Stimulated activated CD4-positive, alpha-beta T cell treated with anti-CD3 and anti-CD28 coated beads, Interleukin-4, amount 100 ng/mL, for 48 hours (primary cell): ENCODE results near the gene SNCA.

Experiments
- DNase-seq, 2 donors: peaks; one replicate each; pipeline ENCODE4 v3.0.0-alpha.2; 2020; ENCODE audit warnings: low read depth in 2 of 2

SNCA gene

DNA sequence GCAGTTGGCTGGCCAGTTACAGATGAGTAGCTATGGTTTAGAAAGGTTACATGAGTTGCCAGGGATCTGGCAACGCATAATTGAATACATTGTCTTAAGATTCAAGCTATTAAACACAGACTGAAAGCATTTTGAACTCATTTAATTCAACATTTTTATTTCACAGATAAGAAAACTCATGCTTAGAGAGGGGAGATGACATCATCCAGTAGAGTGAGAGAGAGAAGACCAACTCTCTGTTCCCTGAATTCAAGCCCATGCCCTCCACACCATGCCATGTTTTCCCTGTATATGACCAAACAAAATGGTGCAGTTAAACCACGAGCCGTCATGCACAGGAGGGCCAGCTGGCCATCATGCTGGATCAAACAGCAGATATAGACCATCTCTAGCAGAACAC is 22.6 kb downstream of the SNCA start:
- no peak for DNase-seq

DNA sequence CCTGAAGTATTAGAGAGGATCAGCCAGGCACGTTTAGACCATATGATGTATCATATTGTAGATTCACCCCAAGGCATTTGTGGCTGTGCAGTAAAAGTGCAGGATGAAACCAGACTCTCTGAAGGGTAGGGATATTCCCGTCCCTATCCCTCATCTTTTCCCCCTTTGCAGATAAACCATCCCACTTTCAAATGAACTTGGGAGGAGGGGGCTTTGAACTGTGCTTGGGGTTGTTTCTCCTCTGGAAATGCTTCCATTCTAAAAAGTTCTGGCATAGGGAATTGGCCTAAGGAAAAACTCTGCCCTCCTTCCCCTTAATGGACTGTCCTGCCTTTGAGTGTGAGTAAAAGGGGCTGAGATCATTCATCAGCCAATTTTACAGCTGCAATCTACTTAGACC is 23.8 kb downstream of the SNCA start:
- DNase-seq = no peak

- no peak for DNase-seq
These were observed 29.4 kb downstream of the SNCA start for GRCh38 chr4:89807441-89808140.

- DNase-seq = no peak
These were observed 31.7 kb downstream of the SNCA start for GRCh38 chr4:89805297-89805696.

DNA sequence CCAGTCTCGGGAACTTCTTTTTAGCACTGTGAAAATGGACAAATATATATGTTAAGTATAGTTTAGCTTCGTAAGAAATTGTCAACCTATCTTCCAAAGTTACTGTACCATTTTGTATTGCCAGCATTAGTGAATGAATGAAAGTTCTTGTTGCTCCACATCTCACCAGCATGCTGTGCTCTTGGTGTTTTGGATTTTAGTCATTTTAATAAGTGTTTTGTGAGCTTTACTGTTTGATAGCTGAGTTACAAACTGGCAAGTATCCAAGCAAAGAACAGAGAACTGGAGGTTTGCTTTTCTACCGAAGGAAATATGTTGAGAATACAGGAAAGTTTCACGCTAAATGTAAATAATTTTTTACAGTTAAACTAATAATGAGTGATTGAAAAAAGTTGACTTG is 33.0 kb downstream of the SNCA start:
- DNase-seq = no peak

DNA sequence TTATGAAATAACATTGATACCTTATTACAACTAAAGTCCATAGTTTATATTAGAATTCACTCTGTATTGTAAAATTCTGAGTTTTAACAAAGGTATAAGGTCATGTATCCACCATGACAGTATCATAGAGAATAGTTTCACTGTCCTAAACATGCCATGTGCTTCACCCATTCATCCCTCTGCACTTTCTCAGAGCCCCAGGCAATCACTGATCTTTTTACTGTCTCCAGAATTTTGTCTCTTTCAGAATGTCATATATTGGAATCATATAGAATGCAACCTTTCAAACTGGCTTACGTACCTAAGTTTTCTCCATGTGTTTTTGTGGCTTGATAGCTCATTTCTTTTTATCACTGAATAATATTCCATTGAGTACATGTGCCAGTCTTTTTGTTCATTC is 33.9 kb downstream of the SNCA start:
- no peak for DNase-seq

DNA sequence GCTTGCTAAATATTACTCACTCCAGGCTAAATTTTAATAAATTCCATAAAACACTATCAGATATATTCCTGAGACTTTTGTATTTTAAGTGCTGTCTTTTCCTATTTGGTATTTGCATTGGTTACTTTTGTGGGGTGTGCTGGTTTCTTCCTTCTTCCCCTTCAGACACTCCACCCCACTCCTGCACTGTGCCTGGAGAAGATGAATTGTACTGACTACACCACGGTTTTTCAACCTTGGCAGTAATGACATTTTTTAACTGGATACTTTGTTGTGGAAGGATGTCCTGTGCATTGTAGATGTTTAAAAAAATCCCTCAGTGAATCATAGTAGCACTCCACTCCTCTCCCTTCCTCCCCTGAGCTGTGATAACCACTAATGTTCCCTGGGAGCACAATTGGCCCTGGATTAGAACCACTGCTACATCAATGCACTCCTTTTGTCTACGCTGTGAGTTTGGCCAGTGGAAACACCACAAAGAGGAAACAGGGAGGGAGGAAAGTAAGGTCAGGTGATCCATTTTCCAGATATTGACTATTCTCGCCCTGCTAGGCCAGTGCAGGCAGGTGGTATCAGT is 36.3 kb downstream of the SNCA start:
- no peak for DNase-seq

GRCh38 chr4:89800012-89800516 is 36.9 kb downstream of the SNCA start:
- no peak for DNase-seq

GRCh38 chr4:89799071-89799470 is 37.9 kb downstream of the SNCA start:
- DNase-seq = no peak

DNA sequence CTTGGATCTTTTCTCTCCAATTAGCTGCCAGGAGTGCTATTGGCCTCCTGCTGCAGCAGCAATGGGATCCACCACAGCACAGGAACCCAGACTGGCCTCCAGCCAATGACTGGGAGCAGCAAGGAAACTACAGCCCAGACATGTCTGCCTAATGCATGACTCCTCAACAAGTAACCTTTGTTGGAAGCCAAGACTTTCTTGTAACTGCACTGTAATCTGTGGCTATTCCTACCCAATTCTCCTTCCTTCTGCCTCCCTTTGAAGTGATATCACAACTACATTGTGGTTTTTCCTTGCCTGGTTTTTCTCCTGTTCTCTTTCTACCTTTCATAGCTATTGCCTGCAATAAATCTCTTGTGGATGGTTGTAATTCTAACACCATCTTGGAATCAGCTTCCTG is 39.8 kb downstream of the SNCA start:
- DNase-seq = no peak

- no peak for DNase-seq
These were observed 48.5 kb downstream of the SNCA start for GRCh38 chr4:89788206-89789072.

DNA sequence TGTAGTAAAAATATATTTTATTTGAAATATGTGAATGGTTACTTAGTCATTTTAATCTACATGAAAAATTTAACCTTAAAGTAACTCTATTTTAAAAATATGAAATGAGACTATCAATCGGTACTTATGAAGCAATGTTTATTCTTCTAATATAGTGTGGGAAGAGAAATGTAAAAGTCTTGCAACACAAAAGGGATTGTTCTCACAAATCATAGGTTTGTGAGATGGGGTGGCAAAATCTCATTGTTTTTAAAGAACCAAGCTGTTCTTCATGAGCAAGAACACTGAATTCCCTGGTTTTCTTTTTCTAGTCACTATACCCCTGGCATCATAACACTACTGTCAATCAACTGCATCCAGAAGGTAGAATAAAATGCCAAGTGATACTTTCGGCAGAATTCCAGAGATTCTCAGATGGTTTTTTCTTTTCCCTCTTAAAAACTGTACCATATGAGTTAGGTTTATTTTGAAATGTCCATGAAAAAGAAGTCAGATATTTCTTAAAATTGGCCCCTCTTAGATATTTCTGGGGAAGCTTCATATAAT is 52.2 kb downstream of the SNCA start:
- no peak for DNase-seq

DNA sequence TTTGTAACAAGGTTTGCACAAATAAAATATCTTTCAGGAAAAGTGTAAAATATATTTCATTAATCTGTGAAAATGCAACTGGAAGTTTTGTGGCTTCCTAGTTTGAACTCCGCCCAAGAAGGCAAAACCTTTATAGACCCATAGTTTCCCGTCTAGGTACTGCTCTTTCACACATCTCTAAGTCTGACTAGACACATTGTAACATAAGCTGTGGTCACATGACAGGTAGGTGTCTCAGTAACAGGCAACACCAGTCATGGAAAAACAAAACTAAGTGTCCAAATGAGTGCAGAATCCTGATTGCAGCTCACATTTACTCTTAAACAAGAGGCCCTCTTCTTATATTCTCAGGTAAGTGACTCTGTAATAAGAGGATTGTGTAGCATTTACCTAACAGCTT is 55.6 kb downstream of the SNCA start:
- DNase-seq = no peak

DNA sequence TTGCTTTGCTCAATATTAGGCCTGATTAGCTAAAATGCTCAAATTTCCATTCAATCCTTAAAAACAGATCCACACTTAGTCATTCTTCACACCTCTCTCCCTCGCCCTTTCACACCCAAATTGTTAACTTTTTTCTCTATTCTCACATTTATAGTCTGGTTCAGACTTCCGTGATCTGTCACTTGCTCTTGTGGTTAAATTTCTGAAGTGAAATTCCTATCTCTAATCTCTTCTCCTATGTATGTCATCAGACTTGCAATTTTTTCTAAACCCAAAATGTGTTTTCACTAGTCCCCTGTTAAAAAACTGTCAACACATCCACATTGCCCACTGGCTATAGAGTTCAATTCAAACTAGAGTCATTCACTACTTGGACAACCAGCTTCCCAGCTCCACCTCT is 63.2 kb downstream of the SNCA start:
- DNase-seq = no peak

DNA sequence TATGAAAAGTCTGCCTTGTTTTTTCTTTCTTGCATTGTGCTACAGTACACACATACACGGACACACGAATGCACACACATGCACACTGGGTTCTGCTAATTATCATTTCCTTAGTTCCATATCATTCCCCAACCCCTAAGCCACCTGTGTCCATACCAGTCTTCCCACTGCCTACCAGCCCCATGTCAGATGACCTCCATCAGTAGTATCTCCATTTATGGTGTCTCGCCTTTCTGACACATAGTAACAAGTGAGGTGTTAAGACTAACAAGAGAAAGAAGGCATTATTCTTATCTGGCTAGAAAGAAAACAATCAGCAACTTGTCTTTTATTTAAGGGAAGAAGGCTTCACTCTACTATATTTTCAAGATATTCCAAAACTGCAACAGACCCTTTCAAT is 67.1 kb downstream of the SNCA start:
- no peak for DNase-seq

DNA sequence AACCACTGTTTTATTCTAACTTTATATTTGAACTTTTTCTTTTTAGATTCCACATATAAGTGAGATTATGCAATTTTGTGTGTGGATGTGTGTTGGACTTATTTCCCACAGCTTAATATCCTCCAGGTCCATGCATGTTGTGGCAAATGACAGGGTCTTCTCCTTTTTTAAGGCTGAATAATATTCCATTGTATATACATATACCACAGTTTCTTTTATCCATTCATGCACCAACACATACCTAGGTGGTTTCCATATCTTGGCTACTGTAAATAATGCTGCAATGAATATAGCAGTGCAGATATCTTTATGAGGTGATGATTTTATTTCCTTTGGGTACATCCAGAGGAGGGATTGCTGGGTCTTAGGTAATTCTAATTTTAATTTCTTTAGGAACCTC is 69.0 kb downstream of the SNCA start:
- DNase-seq = no peak

DNA sequence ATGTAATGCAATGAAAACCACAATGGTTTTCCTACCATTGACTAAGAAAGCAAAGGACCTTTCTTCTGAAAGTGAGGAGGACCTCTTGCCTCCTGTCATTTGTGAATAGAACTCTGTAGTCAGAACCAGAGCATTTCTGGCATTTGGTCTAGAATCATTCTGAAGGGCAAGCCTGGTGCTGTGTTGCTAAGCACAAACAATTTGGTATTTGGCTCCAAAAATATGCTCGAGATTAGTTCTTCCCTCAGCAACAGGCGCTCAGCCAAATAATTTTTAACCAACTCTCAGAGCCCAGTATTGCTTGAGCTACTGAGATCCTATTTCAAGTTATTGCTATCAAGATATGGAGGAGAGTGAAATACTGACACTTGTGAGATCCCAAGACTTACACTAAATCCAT is 71.0 kb downstream of the SNCA start:
- no peak for DNase-seq

DNA sequence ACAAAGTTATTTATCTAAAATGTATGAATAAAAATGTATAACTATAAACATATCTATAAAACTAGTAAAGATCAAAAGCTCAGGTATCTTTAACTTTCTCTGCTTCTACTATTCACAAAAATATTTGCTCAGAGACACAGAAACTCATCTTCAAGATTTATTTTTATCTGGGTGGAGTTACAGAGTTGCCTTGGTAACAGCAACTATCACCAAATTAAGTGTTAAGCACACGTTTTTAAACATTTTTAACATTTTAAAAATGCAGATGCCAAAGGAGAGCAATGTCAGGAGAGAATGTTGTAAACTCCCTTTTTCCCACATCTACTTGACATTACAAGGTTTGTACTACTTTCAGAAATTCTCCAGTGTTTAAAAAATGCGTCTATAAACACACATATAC is 71.4 kb downstream of the SNCA start:
- DNase-seq = no peak

DNA sequence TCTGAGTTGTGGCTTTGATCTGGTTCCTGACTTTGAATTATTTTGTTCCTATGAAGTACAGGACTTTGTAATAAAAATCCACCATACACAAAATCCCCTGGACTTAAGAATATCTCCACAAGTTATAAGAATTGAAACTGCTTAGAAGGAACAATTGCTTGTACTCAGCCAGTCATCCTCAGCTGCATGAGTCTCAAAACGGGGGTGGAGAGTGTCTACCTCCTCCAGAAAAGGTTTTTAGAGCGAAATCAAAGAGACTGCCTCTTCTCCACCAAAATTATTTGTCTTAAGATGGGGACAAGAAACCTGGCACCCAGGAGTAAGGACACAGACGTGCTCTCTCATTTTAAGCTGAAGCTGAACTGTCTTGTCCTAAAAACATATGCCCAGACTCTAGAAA is 74.7 kb downstream of the SNCA start:
- no peak for DNase-seq

DNA sequence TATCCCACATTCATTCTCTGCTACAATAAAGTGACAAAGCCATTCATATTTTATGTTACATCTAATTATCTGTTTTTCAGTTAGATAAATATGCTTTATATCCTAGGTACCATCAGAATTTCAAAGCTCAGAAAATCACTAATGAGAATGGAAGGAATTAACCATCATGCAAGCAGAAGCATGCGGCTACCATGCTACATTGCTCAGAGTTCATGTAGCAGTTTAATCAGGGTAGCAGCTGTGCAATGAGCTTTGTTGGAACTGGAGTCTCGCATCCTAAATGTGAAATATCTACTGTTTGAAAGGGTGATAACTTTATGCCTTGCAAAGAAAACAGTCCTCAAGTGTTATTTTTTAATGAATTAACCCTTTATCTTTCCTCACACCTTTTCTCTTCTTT is 77.5 kb downstream of the SNCA start:
- no peak for DNase-seq

DNA sequence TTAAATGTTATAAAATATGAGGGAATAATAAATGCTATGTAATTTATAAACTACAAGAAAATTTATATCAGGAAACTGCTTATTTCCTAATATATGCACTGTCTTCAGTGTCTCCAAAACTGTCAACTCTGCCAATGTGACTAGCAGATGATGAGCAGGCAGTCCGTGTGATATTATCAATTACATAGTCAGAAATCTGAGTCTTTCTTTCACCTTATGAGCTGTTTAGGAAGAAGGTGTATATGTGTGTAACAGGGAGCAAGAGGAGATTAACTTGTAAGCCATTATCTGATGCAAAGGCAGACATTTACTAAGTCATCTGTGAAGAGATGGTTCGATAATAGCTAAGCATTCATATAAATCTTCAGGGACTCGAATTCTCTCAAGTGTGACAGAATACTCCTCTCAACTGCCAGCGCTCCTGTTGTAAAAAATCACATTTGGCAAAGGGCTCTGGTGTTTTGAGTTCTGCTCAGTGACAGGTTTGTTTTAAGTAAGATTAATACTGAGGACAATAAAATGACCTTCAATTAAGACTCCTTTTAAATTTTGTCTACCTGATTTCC is 79.7 kb downstream of the SNCA start:
- no peak for DNase-seq

- DNase-seq = no peak
These were observed 81.7 kb downstream of the SNCA start for GRCh38 chr4:89755220-89755619.
